ENCODE results near the gene PRX.

DNA sequence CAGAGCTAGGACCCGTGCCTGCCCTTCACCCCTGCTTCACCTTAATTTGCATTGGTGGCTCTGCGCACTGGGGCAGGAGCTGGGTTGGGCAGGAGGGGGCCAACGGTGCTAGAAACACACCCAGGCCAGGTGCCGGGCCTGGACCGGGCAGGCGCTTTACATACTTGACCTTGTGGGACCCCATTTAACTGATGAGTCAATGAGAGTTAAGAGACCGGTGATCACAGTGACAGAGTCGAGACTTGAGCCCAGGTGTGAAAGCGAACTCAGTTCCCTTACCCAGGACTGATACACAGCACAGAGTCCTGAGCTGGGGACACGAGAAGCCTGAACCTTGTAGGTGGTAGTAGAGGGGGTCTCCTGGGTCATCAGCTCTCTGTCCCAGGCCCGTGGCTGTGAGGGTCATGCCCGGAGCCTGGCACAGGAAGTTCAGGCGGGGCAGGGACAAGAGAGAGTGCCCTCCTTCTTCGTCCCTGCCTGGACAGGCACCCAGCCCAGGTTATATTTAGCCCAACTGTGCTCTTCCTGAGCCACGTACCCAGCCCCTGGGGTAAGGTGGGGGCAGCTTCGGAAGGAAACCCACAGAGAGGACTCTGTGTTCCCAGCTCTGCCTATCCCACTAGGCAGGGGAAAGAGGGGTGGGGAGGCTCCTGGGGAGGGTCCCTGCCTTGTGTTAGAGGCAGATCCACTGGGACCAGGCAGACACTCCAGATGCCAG is 1.9 kb downstream of the PRX start:
- TF ChIP-seq, protein P1, sequence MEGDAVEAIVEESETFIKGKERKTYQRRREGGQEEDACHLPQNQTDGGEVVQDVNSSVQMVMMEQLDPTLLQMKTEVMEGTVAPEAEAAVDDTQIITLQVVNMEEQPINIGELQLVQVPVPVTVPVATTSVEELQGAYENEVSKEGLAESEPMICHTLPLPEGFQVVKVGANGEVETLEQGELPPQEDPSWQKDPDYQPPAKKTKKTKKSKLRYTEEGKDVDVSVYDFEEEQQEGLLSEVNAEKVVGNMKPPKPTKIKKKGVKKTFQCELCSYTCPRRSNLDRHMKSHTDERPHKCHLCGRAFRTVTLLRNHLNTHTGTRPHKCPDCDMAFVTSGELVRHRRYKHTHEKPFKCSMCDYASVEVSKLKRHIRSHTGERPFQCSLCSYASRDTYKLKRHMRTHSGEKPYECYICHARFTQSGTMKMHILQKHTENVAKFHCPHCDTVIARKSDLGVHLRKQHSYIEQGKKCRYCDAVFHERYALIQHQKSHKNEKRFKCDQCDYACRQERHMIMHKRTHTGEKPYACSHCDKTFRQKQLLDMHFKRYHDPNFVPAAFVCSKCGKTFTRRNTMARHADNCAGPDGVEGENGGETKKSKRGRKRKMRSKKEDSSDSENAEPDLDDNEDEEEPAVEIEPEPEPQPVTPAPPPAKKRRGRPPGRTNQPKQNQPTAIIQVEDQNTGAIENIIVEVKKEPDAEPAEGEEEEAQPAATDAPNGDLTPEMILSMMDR (IDR thresholded peaks at IDR 0.05; ENCODE audit: low read depth, low read length, missing input control): no peak
- TF ChIP-seq RAD21 (IDR thresholded peaks at IDR 0.05) (no peak), JUND (IDR thresholded peaks at IDR 0.05) (no peak), SP1 (IDR thresholded peaks at IDR 0.05) (no peak), YY1 (IDR thresholded peaks at IDR 0.05) (no peak)
- TF ChIP-seq, protein P2, sequence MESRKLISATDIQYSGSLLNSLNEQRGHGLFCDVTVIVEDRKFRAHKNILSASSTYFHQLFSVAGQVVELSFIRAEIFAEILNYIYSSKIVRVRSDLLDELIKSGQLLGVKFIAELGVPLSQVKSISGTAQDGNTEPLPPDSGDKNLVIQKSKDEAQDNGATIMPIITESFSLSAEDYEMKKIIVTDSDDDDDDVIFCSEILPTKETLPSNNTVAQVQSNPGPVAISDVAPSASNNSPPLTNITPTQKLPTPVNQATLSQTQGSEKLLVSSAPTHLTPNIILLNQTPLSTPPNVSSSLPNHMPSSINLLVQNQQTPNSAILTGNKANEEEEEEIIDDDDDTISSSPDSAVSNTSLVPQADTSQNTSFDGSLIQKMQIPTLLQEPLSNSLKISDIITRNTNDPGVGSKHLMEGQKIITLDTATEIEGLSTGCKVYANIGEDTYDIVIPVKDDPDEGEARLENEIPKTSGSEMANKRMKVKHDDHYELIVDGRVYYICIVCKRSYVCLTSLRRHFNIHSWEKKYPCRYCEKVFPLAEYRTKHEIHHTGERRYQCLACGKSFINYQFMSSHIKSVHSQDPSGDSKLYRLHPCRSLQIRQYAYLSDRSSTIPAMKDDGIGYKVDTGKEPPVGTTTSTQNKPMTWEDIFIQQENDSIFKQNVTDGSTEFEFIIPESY (IDR thresholded peaks at IDR 0.05): no peak
